DMS 273 (cell line): Measurements from ENCODE around the gene CORIN.
A peak's percentile ranks its signal among the peaks of the same experiment; 100 is the strongest.
"Not testable (repeated sequence)": the region's sequence is repeated elsewhere in the genome, so short reads cannot be mapped to it uniquely, and the experiment has no call there.

ENCODE experiments used
- DNase-seq: peaks from one replicate; lab custom pipeline; 2025; ENCODE audit not compliant: unreplicated experiment; lab: John Stamatoyannopoulos, UW

CORIN gene

DNA sequence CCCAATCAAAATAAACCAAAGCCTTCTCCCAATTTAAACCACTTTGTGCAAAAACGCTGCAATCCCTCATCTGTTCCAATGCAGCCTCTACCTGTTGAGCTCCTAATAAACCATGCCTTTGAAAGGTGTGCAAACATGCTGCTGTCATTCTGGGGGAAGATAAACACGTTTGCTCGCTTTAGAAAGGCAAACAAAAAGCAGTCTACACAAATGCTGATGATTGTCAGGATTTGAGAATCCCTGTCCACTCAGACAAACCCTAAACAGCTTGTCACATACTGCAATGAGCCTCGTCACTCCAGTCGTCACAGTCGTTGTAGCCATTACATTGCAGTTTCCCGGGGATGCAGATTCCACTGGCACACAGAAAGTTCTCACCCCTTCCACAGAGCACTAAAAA lies 145.2 kb downstream of the CORIN start:
- no peak for DNase-seq

- not testable (repeated sequence) for DNase-seq
These were observed 146.0 kb downstream of the CORIN start for GRCh38 chr4:47691757-47692383.

DNA sequence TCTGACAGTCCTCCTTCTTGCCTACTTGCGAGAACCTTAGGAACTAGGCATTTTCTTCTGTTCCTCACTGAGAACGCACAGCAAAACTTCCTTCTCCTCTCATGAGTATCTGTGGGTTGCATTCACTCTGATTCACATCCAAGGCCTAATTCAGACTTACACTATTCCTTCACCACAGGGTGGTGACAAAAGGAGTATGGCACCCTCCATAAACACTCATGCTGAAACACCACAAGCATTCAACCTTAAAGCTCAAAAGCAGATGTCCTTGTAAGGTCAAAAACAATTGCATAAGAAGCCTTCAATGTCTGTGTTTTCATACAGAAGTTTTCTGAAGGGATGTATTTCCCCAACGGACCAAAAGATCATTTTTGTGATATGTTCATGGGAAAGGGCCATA lies 147.3 kb downstream of the CORIN start:
- no peak for DNase-seq

DNA sequence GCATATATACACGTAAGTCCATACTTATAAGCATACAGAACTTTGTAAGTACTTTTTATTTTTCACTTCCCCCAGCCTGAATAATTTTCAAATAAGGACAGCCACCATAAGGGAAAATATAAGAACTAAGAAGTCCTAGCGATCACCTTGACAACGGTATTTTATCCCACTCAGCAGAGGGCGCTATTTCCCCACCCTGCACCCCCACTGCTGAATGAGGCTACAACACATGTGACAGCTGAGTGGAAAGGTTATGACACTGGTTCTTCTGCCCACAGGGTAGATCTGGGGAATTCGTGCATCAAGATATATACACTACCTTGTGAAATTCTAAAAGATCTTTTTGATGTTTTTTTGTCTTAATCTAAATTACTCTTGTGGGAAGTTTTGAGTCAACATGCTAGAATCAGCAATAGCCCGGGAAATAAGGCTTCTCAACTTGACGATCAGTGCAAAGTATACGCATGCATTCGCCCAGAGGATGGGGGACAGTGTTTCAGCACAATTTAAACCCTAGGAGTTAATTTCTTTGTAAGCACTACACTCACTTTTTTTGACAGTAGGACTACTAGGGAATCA lies 151.5 kb downstream of the CORIN start:
- DNase-seq: peak; percentile 45

GRCh38 chr4:47675806-47676205 lies 162.1 kb downstream of the CORIN start:
- DNase-seq: no peak

- DNase-seq: no peak
These were observed 163.7 kb downstream of the CORIN start for GRCh38 chr4:47674144-47674543.

DNA sequence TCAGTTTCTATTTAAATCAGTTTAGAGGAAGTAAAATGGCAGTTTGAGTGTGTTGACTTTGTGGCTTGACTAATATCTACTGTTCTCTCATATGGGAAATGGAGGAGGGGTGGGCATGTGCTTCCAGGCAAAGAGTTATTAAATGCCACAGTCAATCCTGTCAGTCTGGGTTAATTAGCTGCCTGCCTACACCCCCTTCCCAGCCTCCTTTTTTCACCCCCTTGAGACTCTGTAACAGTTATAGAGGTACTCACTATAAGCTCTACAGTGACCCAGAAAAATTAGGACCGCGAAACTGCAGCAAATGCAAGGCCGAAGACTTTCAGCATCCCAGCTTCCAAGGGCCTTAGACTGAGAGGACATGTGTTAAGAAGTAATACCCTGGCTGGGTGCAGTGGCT lies 165.2 kb downstream of the CORIN start:
- no peak for DNase-seq

DNA sequence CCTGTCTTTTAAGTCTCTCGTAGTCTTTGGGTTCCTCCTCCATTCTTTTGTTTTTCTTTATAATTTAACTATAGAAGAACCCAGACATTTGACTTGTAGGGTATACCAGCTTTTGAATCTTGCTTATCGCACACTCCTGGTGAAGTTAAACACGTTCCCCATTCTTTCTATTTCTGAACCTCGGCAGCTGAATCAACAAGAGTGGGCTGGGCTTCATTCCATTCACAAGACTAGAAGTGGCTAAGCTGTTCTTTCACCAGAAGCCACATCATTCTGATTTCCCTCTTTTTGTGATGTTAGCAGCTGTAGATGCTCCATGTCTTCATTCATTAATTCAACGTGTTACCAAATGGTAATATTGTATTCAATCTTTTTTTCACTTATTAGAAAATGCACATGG lies 167.9 kb downstream of the CORIN start:
- no peak for DNase-seq

DNA sequence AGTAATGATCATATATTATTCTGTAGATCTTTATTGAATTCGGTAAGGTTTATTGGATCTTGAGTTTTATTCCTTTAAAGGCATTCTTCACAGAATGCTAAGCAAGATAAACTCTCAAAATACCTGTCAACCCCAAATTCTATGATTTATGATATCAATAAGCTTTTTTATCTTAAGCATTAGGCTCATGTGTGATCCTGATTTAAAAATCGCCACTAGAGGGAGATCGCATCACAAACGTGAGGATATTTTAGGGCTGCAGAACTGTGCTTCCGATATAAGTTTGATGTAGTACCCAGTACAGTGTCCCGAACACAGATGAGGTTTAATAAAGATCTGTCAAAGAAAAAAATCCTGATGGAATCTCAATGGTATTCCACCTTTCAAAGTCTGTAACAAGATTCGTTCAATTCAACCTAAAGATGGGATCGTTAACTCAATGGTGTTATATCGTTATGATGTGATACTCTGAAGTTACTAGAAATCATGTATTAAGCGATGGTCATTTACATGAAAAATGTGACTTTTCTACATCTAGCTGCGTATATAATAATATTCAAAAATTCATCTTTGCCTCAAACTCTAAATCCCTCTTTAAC lies 169.0 kb downstream of the CORIN start:
- DNase-seq: peak; percentile 64

- no peak for DNase-seq
These were observed 169.6 kb downstream of the CORIN start for GRCh38 chr4:47668256-47668655.

- no peak for DNase-seq
These were observed 170.3 kb downstream of the CORIN start for GRCh38 chr4:47667552-47667951.

- no peak for DNase-seq
These were observed 173.6 kb downstream of the CORIN start for GRCh38 chr4:47664051-47664826.

DNA sequence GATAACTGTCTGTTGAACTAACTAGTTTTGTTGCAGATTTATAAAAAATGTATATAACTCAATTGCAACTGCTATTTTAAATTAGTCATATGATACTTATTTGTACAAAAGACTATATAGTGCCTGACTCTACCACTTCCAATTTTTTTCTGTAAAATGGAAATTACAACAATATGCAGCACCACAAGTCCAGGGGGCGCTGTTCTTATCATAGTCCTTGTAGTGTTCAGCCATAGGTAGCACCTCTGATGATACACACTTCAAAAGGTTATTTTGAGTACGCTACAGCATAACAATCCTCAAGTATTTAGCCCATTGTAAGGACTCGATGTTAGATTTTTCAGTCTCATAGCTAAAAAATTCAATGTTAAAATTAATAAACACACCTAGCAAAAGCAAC lies 174.9 kb downstream of the CORIN start:
- peak; percentile 50 for DNase-seq

DNA sequence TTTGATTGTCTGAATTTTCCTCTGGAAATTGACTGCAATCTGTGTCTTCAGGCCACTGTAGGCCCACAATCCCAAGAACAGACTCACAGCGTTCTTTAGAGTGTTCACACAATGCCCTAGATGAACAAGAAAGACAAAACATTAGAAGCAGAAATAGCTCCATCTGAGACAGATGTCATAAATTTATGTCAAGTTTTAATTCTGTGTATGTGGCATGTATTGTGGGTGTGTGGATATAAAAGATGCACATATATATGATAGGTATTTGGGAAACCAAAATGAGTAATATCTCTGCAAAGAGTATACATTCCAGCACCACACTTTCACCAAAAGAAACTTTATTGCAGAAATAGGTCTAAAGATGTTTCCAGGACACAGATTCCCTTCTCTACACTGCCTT lies 176.1 kb downstream of the CORIN start:
- DNase-seq: no peak

DNA sequence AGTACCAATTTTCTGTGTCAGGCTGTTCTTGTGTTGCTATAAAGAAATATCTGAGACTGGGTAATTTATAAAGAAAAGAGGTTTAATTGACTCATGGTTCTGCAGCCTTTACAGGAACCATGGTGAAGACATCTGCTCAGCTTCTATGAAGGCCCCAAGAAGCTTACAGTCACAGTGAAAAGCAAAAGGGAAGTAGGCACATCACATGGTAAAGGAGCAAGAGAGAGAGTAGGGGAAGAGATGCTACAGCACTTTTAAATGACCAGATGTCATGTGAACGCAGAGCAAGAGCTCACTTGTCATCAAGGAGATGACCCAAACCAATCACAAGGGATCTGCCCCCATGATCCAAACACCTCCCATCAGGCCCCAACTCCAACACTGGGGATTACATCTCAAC lies 178.5 kb downstream of the CORIN start:
- DNase-seq: no peak

DNA sequence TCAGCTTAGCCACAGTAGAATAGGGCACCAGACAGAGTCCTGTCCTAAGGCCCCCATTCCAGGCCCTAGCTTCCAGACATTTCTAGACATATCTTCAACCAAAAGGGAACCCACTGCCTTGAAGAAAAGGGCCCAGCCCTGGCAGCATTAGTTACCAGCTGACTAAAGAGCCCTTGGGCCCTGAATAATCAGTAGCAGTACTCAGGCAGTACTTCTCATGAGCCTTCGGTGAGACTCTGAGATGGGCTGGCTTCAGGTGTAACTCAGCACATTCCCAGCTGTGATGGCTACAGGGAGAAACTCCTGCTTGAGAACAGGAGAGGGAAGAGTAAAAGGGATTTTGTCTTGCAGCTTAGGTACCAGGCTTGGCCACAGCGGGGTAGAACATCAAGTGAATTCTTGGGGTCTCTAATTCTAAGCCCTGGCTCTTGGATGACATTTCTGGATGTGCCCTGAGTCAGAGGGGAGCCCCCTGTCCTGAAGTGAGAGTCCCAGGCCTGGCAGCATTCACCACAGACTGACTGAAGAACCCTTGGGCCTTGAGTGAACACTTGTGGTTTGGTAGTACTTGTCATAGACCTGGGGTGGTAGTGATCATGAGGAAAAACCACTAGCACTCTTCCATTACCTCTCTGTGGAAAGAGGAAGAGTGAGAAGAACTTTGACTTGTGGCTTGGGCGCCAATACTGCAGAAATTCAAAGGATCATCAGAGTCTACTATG lies 182.7 kb downstream of the CORIN start:
- DNase-seq: no peak

DNA sequence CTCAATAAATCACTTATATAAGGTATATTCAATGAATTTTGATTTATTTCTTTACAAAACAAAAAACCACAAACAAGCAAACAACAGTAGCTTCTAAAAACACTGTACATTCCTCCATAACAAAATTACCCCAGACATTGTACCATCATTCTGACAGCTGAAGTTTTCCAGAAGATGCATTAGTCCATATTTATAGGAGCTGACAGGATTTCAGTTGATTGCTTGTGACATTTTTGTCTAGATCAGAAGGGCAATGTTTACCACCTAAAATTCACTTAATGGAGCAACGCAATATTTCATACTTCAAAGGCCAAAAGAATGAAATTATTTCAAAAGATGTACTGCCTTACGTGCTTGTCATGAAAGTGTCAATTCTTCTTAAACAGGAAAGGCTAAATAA lies 185.8 kb downstream of the CORIN start:
- DNase-seq: no peak

DNA sequence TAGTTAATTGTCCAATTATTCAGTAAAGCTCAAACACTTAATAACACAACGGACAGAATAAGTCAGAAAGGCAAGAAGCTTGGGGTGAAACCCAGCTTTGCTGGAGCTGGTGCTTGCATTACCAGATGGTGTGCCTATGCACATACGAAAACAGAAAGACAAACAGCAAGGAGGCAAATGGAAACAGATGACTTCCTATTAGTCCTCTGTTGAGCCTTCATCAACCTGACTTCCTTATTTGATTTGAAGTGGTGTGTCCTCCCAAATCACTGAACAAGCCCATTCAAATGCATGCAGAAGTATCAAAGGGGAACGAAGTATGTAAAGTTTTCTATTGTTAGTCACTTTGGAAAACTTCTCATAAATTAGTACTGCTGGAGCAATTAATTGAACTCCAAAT lies 186.6 kb downstream of the CORIN start:
- peak; percentile 19 for DNase-seq

DNA sequence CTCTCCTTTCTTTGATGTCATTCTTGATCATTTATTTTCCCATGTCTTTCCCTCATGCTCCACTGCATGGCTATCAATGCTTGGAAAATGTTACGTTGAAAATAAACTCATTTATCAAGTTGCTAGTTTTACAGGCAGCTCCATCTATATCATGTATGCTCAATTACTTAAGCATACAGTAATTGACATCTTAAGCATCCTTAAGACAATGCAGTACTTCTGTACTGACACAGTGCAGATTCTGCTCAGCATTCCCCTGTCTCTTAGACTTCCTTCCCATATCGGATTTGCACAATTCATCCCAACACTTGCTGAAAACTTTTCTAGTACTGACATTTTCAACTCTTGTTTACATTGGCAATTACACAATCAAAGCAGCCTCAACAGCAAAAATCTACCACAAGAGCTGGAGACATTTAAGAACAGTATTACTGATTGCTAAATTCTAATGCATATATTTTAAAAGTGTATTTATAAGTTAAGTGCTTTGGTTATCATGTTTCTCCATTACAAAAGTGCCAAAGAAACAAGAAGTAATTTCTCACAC lies 187.2 kb downstream of the CORIN start:
- no peak for DNase-seq

DNA sequence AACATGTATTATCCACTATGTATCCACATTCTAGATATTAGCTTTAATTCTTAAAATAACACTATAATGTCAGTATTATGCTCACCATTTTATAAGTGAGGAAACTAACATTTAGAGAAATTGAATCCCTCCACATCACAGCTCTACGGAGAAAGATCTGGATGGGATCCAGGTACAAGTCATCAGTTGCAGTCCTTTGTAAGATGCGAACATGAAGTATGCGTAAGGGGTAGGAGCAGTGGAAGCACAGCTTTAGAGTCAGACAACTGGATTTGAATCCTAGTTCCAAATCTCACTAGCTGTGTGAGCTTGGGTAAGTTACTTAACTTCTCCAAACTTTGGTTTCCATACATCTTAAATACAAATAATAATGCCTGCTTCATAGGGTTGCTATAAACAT lies 190.3 kb downstream of the CORIN start:
- no peak for DNase-seq

DNA sequence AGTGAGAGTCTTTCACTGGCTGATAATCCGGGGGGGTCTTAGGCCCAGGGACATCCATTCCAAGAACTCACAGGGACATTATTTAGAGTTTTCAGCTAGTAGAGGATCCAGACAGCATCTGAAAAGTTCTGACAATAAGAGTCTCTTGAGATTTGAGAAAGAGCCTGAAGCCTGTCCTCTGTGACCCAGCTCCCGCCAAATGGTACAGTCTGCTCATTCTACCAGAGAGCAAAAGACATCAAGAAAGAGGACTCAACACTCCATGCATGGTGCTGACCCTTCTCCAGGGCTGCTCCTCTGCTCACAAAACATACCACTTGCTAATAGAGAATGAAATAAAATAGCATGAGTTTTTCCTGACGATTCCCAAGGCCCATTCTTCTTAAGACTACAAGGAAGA lies 190.8 kb downstream of the CORIN start:
- DNase-seq: no peak
